Upper lobe of right lung (tissue), 1 donor: ENCODE measurements around the gene NPAS3. TPM values are rescaled to one million over a fixed set of nuclear protein-coding genes. Genes with fewer than 3 reads are reported as not detected.

Experiments
- ATAC-seq: fragments of 200-7000 bp; cut with Tn5 transposase; one replicate; pipeline ENCODE4 v1.9.1; 2020; ENCODE audit warnings: mild to moderate bottlenecking, moderate library complexity
- DNase-seq: peaks from one replicate; pipeline ENCODE4 v3.0.0-alpha.2; 2020
- H3K27ac ChIP-seq: fragments of 200-600 bp; one replicate; pipeline ENCODE4 v1.8.0; 2022
- H3K27me3 ChIP-seq: fragments of 200-600 bp; one replicate; pipeline ENCODE4 v1.8.0; 2022; ENCODE audit warnings: mild to moderate bottlenecking
- H3K36me3 ChIP-seq: fragments of 200-600 bp; one replicate; pipeline ENCODE4 v1.8.0; 2022
- H3K4me1 ChIP-seq: fragments of 200-600 bp; one replicate; pipeline ENCODE4 v1.8.0; 2022
- H3K4me3 ChIP-seq: fragments of 200-600 bp; one replicate; pipeline ENCODE4 v1.8.0; 2022; ENCODE audit warnings: mild to moderate bottlenecking
- H3K9me3 ChIP-seq: fragments of 200-600 bp; one replicate; pipeline ENCODE4 v1.8.0; 2022
- intact Hi-C: fragments of 100-400 bp; cut with DNase I; formaldehyde crosslinking; loops from one replicate; pipeline ENCODE4 v1.11.0; 2022
- total RNA-seq: library from RNA; stranded (reverse); fragmentation: NEBNext Ultra II Directional; extraction: Animal tissue kit (Norgen Biotek cat#: 25700); gene quantifications from one replicate; pipeline ENCODE4 v1.2.1, GENCODE V29; 2021
- TF ChIP-seq, protein P1 (sequence below): fragments of 200-600 bp; IDR thresholded peaks from one replicate; pipeline ENCODE4 v1.8.0; 2022; ENCODE audit warnings: antibody characterized with exemption
- donor health status: DM: no; HTN: yes; CAD: no; lungs with severe emphysema.

Gene NPAS3
- total RNA-seq, 1 donor from 2014 or later = 1.2 TPM

DNA sequence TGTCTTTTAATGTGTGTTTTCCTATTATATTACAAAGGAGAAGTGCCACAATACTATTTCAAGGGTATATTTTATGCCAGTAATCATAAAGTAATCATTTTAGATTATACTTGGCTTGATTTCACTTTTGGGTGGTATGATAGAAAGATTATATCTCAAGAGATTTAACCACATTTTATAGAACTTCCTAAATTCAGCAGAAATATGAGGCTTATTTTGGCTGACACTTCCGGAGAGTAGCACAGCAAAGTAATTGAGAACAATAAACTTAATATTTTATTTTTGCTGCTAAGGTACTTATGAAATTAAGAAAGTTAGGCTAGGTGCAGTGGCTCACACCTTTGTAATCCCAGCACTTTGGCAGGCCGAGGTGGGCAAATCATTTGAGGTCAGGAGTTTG, 319.1 kb downstream of the NPAS3 start:
- TF ChIP-seq, protein P1, sequence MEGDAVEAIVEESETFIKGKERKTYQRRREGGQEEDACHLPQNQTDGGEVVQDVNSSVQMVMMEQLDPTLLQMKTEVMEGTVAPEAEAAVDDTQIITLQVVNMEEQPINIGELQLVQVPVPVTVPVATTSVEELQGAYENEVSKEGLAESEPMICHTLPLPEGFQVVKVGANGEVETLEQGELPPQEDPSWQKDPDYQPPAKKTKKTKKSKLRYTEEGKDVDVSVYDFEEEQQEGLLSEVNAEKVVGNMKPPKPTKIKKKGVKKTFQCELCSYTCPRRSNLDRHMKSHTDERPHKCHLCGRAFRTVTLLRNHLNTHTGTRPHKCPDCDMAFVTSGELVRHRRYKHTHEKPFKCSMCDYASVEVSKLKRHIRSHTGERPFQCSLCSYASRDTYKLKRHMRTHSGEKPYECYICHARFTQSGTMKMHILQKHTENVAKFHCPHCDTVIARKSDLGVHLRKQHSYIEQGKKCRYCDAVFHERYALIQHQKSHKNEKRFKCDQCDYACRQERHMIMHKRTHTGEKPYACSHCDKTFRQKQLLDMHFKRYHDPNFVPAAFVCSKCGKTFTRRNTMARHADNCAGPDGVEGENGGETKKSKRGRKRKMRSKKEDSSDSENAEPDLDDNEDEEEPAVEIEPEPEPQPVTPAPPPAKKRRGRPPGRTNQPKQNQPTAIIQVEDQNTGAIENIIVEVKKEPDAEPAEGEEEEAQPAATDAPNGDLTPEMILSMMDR = no peak
- ATAC-seq = no peak

DNA sequence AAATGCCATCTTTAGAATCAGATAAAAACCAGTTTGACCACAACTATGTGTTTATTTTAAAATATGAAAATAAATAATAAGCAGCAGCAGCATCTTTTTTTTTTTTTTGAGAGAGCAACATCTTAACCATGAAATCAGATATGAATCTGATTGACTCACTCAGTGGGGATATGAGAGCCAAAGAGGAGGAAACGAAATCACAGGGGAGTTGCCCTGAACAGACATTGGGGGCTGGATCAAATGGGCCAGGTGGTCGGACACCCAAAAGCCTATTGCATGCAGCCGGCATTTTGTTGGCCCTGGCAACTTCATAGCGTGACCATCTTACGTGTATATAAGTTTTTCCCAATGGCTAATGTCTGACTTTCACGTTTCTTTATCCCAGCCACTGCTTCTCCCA, 321.1 kb downstream of the NPAS3 start:
- ATAC-seq = no peak

More for the DNA sequence above, 319.1 kb downstream of the NPAS3 start:
- no peaks in the 10 kb centered on the region for H3K27me3 ChIP-seq
- no peaks in the 10 kb centered on the region for H3K9me3 ChIP-seq
- no peak for DNase-seq
- intact Hi-C loops = no loop called here
- H3K36me3 ChIP-seq = no peaks in the 10 kb centered on the region
- H3K27ac ChIP-seq = no peak overlapping the region
- no peak overlapping the region for H3K4me3 ChIP-seq
- H3K4me1 ChIP-seq = no peaks in the 10 kb centered on the region

DNA sequence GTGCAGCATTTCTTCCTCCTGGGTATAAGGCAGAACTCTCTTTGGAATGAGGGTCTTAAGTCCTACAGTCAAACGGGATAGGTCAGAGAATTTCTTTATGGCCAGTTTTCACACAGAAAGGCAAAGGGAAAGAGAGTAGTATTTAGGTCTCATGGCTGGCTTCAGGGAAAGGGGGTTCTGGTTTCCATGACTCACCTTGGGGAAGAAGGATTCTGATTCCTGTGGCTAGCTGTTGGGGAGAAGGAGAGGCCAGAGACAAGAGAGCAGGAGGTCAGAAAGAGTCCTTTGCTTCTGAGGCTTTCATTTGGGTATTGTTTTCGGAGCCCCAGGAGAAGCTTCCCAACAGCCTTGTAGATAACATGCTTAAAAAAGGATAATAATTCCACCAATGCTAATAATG, 332.5 kb downstream of the NPAS3 start:
- no peak overlapping the region for H3K4me3 ChIP-seq
- intact Hi-C loops = no loop called here
- DNase-seq = no peak
- H3K4me1 ChIP-seq = no peaks in the 10 kb centered on the region
- H3K9me3 ChIP-seq = no peaks in the 10 kb centered on the region
- H3K36me3 ChIP-seq = no peaks in the 10 kb centered on the region
- H3K27ac ChIP-seq = no peak overlapping the region
- no peak for ATAC-seq
- TF ChIP-seq, protein P1 = no peak
- H3K27me3 ChIP-seq = no peaks in the 10 kb centered on the region

More for the DNA sequence above, 321.1 kb downstream of the NPAS3 start:
- Histone ChIP-seq H3K27me3 (no peaks in the 10 kb centered on the region), H3K36me3 (no peaks in the 10 kb centered on the region), H3K9me3 (no peaks in the 10 kb centered on the region), H3K27ac (no peak overlapping the region), H3K4me3 (no peak overlapping the region), H3K4me1 (no peaks in the 10 kb centered on the region)
- DNase-seq = no peak
- intact Hi-C loops = no loop called here
- TF ChIP-seq, protein P1 = no peak

DNA sequence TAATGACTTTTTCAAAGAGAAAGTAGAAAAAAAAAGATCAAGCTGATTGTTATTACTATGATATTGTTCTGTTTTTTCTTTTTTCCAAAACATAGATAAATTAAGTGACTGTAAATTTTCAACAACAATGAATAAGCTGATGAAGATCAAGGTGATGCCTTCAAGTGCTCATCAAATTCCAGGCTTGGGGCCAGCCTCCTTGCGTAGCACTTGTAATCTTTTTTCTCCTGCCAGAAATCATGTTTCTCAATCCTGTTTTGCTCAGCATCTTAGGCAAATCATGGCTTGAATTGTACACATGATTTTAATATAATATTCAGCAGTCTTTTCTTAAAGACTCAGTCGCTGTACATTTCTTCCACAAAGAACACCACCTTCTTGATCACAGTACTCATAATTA, 333.2 kb downstream of the NPAS3 start:
- Histone ChIP-seq H3K4me1 (no peaks in the 10 kb centered on the region), H3K36me3 (no peaks in the 10 kb centered on the region), H3K27me3 (no peaks in the 10 kb centered on the region), H3K27ac (no peak overlapping the region), H3K9me3 (no peaks in the 10 kb centered on the region), H3K4me3 (no peak overlapping the region)
- TF ChIP-seq, protein P1 = no peak
- no peak for ATAC-seq
- DNase-seq = no peak
- intact Hi-C loops = no loop called here

DNA sequence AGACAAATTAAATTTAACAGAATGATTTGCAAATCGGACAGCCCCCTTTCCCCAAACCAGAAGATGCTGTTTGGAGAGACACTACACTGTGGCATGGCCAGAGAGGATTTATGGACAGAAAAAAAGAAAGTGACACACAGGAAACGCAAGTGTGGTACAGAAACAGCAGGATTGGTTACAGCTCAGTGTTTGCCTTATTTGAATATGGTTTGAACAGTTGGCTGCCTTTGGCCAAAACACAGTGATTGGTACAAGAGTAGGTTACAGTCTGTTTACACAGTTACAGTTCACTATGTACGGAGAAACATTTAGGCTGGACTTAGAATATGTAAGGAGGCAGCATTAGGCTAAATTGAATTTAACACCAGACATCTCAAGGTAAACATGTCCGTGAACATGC, 335.3 kb downstream of the NPAS3 start:
- no peaks in the 10 kb centered on the region for H3K4me1 ChIP-seq
- TF ChIP-seq, protein P1 = no peak
- no peak for ATAC-seq
- no peak for DNase-seq
- H3K4me3 ChIP-seq = no peak overlapping the region
- H3K27me3 ChIP-seq = no peaks in the 10 kb centered on the region
- no peaks in the 10 kb centered on the region for H3K9me3 ChIP-seq
- no peaks in the 10 kb centered on the region for H3K36me3 ChIP-seq
- intact Hi-C loops = no loop called here
- H3K27ac ChIP-seq = no peak overlapping the region

DNA sequence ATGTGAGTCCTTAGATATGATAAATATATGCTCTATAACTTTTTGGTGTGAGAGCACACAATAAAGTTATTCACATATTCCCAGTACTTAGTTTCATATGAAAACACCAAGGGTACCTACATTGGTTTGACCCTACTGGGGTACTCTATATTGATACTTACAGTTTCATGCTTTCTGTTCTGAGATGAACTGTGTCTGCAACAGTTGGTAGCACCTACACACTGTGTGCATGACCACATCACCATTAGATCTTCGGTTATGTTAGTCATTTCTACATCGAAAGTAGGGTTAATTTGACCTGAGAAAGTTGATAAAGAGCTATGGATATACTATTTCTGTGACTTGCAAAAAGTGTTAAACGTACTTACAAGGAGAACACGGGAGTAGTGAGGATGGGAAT, 337.2 kb downstream of the NPAS3 start:
- H3K27me3 ChIP-seq = no peaks in the 10 kb centered on the region
- no peak for DNase-seq
- no peak overlapping the region for H3K27ac ChIP-seq
- no peaks in the 10 kb centered on the region for H3K36me3 ChIP-seq
- H3K9me3 ChIP-seq = no peaks in the 10 kb centered on the region
- intact Hi-C loops = no loop called here
- ATAC-seq = no peak
- no peaks in the 10 kb centered on the region for H3K4me1 ChIP-seq
- TF ChIP-seq, protein P1 = no peak
- no peak overlapping the region for H3K4me3 ChIP-seq
